ENCODE results near the gene CEP78.

Gene CEP78

DNA sequence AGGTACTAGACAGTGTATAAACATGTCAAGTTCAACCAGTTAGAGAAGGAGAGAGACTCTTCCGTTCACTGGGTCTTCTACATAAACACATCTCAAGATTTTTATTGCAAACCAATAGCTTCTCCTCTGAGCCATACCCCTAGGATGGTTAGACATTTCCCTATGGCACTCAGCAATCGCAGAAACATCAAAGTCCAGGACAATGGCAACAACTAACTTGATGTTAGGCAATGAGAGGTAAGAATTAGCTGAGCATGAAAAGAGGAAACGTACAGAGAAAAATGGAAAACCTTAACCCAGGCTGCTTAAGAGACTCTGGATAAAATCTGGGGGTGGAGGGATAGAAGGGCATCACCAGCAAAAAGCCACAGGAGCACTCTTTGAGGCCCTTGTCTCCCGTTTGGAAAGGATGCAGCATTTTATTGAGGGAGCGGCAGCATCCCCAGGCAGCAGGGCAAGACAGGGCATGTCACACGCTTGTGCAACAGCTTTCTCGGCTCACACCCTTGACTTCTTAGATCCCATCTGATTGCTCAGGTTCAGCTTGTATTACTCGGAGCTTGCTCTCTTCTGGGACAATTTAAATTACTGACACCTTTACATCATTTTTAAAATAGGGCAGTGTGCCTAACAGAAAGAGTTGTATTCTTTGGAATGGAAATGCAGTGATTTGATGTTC lies 52.5 kb downstream of the CEP78 start:
- DNase-seq: no peak

DNA sequence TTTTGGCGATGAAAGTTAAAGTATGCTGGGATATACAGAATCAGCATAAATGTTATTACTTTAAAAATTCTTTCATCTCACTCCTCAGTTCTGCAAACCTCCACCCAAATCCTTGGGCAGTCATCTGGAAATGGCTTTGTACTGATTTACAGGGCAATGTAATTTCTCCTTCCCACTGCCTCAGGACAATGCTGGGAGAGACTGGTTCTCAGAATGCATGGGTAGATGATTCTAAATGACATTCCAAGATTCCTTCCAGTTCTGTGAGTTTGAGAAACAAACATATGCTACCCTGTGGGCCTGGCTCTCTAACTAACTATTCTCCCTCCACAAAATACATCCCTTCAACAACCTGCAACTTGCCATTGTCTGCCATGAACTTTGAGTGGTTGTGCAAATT lies 53.6 kb downstream of the CEP78 start:
- no peak for DNase-seq

DNA sequence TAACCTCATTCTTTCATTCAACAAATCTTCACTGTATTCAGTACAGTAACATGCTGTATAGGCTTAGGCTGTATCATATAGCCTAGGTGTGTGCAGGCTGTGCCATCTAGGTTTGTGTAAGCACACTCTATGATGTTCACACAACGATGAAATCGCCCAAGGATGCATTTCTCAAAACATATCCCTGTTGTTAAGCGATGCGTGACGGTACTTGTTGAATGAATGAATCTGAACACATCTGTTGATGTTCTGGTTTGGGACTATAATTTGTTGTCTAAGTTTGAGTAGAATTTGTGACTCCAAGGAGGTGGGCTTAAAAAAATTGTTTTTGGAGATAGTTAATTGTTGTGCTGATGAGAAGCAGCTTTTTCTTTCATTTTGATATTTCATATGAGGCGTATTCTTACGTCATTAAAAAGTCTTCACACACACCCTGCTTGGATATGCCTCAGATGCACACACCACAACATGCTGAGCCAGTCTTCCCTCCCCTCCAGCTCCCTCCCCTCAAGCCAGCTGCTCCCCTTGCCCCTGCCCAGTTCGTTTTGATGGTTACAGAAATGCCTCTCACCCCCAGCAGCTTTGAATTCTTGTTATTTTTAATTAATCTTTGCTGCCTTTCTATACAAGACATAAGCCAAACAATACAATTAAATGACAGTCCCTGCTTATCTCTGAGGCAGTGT lies 55.5 kb downstream of the CEP78 start:
- DNase-seq: no peak

DNA sequence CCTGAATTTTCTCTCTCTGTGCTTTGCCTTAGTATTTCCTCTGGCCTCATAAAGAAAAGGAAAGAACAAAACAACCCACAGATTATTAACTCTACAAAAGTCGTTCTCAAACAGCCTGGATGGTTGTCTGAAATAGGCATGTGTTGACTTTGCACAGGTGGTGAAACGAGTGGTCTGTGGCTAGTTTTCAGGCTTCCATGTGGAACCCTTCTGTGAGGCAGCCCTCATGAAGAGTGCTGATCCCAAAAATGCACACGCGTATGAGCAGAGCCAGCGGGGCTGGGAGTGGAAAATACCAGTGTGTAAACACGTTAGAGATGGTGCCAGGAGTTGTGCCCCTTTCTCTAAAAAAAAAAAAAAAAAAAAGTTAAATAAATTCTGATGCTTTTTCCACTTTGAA lies 56.2 kb downstream of the CEP78 start:
- no peak for DNase-seq

DNA sequence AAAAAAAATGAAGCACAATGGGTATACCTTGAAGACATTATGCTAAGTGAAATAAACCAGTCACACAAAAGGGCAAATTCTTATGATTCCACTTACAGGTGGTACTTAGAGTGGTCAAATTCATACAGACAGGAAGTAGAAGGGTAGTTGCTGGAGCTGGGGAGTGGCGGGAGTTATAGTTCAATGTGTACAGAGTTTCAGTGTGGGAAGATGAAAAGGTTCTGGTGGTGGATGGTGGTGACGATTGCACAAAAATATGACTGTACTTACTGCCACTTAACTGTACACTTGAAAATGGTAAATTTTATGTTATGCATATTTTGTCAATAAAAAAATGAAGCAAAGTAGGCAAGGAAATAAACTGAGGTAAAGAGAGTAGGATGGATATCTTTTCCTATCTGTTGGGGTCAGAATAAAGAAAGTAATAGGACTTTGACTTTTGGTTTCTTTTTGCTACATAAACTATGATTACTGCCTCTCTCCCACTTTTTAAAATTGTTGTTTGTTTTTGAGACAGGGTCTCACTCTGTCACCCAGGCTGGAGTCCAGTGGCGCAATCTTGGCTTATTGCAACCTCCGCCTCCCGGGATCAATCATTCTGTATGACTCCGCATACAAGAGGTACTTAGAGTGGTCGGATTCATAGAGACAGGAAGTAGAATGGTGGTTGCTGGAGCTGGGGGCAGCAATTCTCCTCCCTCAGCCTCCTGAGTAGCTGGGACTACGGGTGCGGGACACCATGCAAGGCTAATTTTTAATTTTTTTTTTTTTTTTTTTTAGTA lies 57.0 kb downstream of the CEP78 start:
- DNase-seq: no peak

DNA sequence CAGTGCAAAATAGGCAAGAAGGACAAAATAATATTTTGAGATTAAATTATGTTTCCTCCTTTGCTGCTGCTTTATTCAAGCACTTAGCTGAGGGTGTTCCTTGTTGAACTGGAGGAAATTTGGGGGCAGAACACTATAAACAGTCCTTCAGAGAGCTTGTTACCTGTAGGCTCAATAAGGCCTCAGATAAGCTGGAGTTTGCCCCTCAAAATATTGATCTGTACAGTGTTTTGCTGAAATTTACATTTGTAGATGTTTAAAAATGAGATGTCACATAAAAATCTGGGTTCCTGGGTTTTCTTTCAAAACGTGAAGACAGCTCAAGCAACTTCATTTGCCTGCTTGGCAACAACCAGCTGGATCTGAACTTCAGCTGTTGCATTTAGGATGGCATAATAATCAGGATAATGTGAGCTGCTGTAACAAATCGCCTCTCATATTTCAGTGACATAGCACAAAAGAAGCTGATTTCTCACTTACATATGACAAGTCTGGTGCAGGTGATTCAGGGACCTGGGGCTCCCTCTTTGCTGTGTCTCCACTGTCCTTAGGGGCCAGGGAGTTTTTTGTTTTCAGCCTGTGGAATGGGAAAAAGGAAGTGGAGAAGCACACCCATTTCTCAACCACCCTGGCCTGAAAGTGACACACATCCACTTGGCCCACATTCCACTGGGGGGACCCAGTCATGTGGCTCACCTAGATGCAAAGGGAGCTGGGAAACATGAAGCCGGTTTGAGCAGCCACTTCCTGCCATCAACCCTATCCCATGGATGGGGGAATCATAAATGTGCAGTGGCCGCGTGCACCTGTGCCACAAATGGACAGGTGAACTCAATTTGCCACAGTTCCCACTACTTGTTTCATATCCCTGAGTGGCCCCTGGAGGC lies 58.7 kb downstream of the CEP78 start:
- no peak for DNase-seq

DNA sequence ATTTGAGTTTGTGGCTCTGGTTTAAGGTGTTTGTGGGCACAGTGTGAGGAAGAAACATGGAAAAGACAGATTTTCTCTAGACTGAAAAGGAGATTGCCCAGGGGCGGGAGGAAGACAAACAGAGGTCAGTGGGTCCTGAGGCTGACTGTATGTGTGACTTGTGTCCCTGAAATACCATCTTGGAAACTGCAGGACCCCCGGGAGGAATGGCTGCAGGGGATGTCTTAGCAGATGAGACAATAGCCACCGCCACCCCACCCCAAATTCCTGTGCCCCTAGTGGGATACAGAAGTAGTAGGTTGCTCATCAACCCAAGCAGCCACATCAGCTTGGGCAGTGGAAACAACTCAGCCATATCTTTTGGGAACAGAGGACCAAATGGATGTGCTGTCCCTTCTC lies 59.3 kb downstream of the CEP78 start:
- DNase-seq: no peak

DNA sequence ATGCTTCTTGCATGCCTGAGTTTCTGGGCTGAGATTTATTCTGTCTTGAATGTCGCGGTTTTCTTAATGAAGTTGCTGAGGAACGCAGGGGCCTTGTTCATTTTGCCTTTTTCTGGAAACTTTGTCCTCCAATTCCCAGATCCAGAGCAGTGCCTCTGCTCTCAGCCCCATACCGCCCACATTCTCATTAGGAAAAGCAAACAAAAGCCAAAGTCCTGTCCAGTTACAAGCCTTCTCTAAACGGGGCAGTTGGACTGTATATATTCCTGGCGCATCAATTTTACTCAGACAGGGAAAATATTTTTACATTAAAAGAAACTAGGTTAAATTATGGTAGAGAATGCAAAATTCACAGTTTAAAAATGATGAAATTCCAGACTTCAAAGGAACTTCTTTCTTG lies 59.9 kb downstream of the CEP78 start:
- DNase-seq: no peak

DNA sequence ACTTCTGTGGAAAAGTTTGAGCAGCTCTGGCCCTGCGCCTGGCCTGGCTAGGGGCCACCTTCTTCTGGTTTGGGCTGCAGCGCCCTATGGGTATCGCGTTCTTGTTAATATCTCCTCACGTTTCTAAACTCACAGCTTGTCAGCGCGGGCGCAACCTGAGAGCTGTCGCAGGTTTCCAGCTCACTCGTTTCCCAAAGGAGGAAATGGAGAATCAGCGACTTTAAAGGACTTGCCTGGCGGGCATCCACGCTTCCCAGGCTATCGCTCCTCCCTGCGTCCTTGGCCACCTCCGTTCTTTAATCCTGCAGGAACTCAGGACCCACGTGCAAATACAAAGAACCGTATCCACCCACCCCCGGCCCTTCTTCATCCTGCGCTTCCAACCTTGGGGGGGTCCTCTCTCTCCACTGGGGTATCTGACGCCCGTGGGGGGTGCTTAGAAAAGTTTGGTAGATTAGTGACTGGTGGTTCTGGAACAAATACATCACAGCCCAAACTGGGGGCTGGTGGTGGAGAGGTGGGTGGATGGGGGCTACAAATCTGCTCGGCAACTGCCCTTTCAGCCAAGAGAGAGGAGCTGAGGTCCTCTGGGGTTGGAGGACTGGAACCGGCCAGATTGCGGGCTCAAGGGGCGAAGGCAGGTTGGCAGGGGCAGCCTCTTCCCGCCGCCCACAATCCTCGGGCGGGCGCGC lies 60.5 kb downstream of the CEP78 start:
- peak; percentile 28 for DNase-seq

DNA sequence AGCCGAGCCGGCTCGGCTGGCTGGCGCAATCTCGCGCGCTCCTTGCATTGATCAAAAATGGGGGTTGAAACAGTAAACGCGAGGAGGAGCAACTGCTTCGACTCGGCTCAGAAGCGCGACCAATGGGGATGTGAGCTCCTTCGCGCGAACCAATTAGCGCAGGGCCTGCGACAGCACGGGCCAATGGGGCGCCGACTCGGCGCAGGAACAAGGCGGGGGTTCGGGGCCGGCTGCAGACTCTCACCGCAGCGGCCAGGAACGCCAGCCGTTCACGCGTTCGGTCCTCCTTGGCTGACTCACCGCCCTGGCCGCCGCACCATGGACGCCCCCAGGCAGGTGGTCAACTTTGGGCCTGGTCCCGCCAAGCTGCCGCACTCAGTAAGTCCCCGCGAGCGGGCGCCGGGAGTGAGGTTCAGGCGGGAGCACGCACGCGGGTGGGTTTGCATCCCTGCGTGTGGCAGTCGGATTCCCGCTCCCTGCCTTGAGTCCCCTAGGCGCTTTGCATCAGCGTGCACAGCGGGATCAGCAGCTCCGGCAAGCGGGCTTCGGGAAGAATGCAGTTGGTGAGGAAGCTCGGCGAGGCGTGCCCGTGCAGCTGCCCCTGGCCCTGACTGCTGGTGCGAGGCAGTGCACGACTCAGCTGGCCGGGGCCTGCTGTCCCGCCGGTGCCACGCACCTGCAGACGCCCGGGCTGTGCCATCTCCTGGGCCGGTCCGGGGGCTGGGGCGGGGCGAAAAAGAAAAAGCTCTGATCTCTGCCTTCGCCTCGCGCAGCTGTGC lies 61.2 kb downstream of the CEP78 start, which contains the start of gene PSAT1:
Gene PSAT1 (plus strand): TSS at position 233 of the 779 bp plus-strand sequence. CDS start 86 bp downstream, at position 319.
- peak; percentile 97 for DNase-seq

DNA sequence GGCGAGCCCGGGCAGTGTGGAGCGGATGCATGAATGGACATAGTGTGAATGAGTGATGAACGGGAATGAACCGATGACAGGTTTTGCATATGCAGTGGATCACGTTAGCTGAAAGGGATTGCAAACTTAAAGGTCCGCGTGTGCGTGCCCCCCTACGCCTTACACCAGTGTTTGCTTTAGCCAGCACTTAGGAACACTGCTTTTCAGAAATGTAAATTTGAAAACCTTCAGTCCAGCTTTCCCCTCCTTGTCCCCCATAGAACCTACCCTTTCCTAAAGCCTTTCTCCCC lies 61.7 kb downstream of the CEP78 start:
- no peak for DNase-seq

DNA sequence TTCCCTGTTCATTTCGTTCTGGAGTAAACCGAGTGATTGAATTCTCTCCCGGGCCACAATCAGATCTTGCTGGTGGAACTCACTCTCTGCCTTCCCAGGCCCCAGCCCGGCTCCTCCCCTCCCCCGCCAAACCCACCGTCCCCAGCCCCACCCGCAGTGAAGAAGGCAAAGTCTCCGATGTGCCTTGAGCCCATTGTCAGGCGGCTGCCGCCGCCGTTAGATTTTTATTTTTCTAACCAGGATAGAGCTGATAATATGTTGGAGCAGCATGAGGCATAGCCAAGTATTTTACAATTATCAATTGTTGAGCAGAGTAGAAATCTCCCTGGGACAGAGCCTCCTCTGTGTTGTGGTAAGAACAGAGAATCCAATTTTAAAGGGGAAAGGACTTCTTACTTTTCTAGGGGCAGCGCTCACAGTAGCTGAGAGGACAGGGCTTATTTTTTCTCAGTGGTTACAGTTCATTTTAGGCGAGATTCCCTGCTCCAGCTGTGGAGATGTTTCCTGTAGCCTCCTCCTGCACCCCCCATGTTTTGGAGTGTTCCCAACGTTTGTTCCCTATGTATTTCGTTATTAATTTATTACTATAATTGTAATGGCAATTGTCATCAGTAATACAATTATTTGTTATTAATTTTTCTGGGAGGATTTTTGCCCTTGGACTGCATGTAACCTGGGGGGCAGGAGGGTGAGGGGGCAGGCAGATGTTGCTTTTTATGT lies 62.3 kb downstream of the CEP78 start:
- no peak for DNase-seq

DNA sequence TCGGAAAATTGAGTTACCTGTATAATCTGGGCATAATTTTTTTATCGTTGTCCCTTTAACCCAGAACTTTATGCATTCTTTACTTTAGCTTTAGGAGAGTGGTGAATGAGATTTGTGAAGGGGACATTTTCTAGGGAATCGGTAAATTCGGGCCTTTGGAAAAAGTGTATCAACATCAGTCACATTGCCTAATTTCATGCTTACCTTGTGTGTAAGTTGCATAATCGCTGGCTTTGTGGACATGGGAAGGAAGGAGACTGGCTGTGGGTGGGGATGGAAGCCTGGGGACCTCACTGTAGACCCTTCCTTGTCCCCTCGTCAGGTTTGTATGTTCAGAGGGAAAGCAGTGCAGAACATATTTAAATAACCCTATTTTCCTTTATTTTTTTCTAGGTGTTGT lies 64.3 kb downstream of the CEP78 start:
- no peak for DNase-seq

DNA sequence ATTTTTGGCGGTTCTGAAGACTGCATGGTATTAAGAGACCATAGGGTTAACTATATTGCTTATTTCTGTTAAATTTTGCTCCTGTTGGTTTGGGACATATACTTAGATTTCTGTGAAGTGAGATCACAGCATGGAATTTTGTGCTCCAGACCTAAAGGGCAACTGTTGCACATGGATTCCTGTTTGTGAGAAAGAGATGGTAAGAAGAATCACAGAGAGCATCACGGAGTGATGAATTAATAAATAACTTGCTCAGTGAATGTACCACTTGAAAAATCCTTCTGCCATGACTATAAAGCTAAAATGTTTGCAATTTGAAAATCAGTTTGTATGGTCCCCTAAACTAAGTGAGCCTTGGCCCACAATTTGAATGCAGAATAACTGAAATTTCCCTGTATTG lies 65.6 kb downstream of the CEP78 start:
- DNase-seq: no peak

DNA sequence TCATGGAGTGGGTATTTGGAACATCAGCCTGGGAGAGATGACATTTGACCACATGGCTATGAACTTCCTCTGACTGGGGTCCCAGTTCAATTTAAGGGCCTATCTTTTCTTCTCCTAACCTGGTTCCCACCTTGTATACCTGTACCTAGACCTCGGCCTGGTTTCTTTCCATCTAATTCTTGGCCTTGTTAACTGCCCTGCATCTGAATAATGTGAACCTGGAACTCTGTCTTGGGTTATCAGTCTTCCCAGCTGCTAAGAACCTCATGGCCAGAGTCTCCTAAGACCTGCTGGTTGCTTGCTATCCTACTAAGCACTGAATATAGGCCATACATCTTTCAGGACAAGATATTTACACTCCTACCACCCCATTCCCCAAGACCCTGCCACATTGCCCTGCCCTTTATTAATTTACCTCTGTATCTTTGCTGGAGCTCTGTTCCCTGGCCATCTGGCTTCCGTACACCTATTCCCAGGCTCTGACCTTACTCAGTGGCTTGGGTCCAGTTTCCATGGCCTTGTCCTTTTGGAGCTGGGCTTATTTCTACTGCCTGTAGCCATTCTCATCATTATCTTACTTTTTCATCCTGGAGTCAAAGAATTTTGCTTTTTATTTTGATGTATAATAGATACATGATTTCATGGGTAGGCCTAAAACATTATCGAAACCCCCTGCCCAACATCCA lies 67.6 kb downstream of the CEP78 start:
- DNase-seq: no peak

DNA sequence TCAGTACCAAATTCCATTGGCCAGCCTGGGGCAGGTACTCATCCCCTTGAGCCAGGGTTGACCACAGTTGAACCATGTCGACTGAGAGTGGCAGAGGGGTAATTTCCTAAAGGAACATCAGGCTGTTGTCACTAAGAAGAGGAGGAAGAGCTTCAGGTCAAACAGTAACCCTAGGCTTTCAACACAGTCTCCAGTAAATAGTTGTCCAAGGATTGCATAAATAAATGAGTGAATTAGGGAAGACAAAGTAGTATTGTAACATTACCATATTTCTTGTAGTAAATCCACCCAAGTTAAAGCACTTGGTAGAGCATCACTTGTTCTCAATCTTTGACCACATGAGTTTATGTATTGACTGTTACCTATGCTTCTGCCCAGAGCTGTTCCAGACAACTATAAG lies 68.5 kb downstream of the CEP78 start:
- no peak for DNase-seq

DNA sequence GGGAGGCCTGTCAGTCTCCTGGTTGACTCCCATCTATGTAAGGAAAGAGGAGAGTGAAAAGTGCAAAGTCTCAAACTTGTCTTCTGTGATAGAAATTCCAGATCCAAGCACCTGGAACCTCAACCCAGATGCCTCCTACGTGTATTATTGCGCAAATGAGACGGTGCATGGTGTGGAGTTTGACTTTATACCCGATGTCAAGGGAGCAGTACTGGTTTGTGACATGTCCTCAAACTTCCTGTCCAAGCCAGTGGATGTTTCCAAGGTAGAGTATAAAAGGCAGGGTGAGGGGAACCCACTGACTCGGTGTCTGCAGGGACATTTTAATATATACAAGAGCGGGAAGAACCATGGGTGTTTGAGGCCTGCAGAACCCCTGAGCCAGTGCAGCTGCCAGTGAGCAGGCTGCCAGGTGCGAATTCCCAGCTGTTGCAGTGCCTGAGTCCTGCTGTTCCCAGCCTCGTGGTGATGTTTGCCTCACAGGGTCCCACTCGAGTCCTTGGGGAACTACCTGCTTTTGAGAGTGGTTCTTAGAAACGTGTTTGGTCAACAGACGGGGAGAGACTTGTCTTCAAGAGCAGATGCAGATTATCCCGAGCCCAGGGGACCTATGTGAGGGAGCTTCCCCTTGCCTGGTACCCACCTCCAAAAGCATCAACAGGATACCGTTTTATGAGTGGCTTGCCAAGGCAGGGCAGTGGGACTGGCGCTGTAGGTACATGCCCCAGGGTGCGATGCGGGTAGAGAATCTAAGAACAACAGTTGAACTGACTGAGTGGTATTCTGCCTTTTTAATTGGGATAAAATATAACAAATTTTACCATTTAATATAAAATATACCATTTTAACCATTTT lies 70.6 kb downstream of the CEP78 start:
- no peak for DNase-seq

DNA sequence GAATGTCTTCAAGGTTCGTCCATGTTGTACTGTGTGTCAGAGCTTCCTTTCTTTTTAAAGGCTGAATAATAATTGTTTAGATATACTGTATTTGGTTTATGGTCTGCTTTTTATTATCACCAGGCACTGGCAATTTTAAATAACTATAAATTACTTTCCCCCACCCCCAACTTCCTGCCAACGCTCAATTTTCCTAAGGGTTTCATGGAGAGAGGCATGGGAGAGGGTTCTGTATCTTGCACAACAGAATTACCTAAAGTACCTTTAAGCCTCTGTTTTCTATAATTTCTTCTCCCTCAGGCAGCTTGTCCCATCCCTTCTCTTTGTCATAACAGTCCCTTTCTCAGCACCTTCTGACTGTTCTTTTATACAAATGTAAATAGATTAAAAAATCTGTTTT lies 71.5 kb downstream of the CEP78 start:
- DNase-seq: no peak

DNA sequence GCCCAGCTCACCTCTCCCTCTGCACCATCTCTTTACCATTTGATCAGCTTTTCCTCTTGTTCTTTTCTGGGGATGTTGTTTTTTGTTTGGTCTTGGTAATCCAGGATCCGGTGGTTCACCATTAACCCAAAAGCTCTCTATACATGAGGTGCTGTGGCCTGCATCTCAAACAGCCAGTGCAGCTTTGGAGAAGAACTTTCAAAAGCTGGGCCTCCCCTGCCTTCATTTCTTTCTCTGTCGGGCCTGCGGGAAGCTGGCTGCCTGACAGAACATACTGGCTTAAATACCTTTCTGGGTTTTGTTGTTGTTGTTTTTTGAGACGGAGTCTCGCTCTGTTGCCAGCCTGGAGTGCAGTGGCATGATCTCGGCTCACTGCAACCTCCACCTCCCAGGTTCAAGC lies 73.2 kb downstream of the CEP78 start:
- no peak for DNase-seq
